Measurements from ENCODE around the gene KCNQ1. TPM values are rescaled to one million over a fixed set of nuclear protein-coding genes. Genes with fewer than 3 reads are reported as not detected.

KCNQ1 gene
- polyA plus RNA-seq, 4 donors = 18.4 to 54.4 (median 21.3) TPM

DNA sequence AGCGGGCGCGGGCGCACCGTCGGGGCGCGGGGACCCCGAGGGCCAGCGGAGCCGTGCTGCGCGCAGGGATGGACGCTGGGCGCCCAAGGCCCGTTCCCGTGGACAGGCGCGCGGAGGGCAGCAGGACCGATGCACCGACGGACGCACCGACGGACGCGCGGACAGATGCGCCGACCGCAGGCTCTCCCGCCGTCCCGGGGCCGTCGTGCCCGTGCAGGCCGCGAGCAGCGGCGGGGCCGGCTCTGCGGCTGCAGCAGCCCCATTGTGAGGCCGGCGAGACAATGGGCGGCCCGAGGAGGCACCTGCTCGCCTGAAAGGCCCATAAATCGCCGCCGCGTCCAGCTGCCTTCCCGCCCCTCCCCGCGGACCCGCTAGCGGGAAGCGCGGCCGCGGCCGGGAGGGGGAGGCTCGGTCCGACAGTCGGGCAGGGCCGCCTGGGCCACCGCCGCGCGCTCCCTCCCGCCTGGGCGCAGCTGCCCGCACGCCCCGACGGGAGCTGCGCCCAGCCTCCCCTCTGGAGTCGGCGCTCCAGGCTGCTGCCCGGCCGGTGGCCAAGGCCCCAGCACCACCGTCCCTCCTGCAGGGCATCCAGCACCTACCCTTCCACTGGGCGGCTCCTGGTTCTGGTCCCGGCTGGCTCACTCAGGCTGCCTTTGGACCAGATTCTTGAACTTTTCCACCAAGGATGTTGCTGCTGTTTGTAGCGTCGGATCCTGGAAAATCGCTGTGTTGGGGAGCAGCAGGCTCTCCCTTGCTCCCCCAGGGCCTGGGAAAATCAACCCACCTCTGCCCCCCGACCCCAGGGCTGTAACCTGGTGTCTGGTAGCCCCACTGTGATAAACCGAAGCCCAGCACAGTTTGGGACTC lies 425.0 kb downstream of the KCNQ1 start:
- peak in 1 of 2 donors; percentile 22 for DNase-seq
- peaks cover 13 to 43% (median 21%) of the 10 kb centered on the region in 3 donors for H3K27me3 ChIP-seq (ENCODE audit: control insufficient read depth in 3 of 3, insufficient read depth in 3 of 3, low read length in 3 of 3)
- peaks cover 0 to 24% of the 10 kb centered on the region in 2 donors for H3K9me3 ChIP-seq (ENCODE audit: control insufficient read depth in 2 of 2, insufficient read depth in 1 of 2, low read depth in 1 of 2, low read length in 1 of 2)
- H3K36me3 ChIP-seq (ENCODE audit: control insufficient read depth in 3 of 3, insufficient read depth in 2 of 3, low read depth in 1 of 3, low read length in 3 of 3) = no peaks in the 10 kb centered on the region
- FAIRE-seq = no peak
- peaks cover 0 to 5% (median 0%) of the 10 kb centered on the region in 3 donors for H3K4me1 ChIP-seq (ENCODE audit: control insufficient read depth in 3 of 3, insufficient read depth in 2 of 3, low read depth in 1 of 3, low read length in 2 of 3)
- H3K27ac ChIP-seq (ENCODE audit: low read depth in 1 of 3, low read length in 2 of 3) = no peak overlapping the region
- no peak overlapping the region for H3K4me3 ChIP-seq (ENCODE audit: low read depth in 1 of 3, low read length in 3 of 3)
- 22 to 39% (median 35%) methylated on average over 44 to 90 of the region's 90 CpGs for WGBS, 3 donors

DNA sequence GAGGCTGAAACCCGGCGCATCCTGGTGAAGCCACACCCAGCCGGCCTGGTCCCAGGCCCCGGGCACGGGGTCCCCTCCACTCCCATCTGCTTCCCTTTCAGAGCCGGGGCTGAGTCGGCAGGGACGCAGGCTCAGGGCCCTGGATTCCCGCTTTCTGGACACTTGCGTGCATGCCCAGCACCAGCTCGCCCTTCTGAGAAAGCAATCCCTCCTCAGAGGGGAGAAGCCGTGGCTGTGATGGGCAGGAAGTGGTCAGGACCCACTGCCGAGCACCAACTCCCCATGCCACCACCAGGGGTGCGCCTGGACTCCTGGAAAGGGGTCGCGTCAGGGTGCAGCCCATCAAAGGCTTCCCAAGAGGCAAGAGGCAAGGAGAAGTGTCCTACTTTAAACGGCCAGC lies 425.7 kb downstream of the KCNQ1 start:
- DNase-seq (no peak), FAIRE-seq (no peak)
- Histone ChIP-seq H3K4me1 (ENCODE audit: control insufficient read depth in 3 of 3, insufficient read depth in 2 of 3, low read depth in 1 of 3, low read length in 2 of 3) (peaks cover 0 to 5% (median 0%) of the 10 kb centered on the region in 3 donors), H3K4me3 (ENCODE audit: low read depth in 1 of 3, low read length in 3 of 3) (no peak overlapping the region), H3K27ac (ENCODE audit: low read depth in 1 of 3, low read length in 2 of 3) (no peak overlapping the region), H3K9me3 (ENCODE audit: control insufficient read depth in 2 of 2, insufficient read depth in 1 of 2, low read depth in 1 of 2, low read length in 1 of 2) (peaks cover 0 to 30% of the 10 kb centered on the region in 2 donors), H3K36me3 (ENCODE audit: control insufficient read depth in 3 of 3, insufficient read depth in 2 of 3, low read depth in 1 of 3, low read length in 3 of 3) (no peaks in the 10 kb centered on the region), H3K27me3 (ENCODE audit: control insufficient read depth in 3 of 3, insufficient read depth in 3 of 3, low read length in 3 of 3) (peaks cover 13 to 43% (median 21%) of the 10 kb centered on the region in 3 donors)
- WGBS, 3 donors = 63 to 73% (median 65%) methylated on average over 16 to 17 of the region's 17 CpGs

DNA sequence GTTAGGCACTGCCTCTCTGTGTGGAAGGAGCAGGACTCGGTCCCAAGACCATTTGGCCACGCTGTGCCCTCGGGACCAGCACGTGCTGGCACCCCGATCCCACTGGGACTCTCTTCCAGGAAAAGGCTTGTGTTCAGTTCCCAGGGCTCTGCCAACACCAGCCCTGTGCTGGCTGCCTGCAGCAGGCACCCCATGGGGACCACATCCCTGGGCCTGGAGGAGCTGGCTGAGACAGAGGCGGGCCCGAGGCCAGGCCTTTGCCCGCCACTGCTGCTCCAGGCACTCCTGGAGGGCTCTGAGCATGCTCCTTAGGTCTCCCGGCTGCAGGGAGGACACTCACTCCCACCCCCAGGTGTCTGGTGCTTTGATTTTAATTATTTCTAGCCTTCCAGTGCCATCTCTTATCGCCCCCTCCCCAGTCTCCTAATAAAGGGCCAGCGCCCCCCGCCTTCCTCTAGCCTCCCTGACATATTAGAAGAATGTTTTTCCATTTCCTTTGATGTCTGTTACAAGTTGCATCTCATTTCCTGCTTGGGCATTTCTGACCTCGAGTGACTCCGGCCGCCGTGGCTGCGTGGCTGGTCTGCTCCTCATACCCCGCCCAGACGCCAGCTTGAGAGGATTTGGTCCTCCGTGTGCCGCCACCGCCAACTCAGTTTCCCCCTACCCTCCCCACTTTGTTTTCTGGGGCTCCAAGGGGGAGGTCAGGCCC lies 426.3 kb downstream of the KCNQ1 start:
- H3K36me3 ChIP-seq (ENCODE audit: control insufficient read depth in 3 of 3, insufficient read depth in 2 of 3, low read depth in 1 of 3, low read length in 3 of 3) = no peaks in the 10 kb centered on the region
- H3K4me3 ChIP-seq (ENCODE audit: low read depth in 1 of 3, low read length in 3 of 3) = no peak overlapping the region
- H3K27ac ChIP-seq (ENCODE audit: low read depth in 1 of 3, low read length in 2 of 3) = no peak overlapping the region
- peaks cover 13 to 43% (median 21%) of the 10 kb centered on the region in 3 donors for H3K27me3 ChIP-seq (ENCODE audit: control insufficient read depth in 3 of 3, insufficient read depth in 3 of 3, low read length in 3 of 3)
- DNase-seq (no peak), FAIRE-seq (no peak)
- peaks cover 0 to 31% of the 10 kb centered on the region in 2 donors for H3K9me3 ChIP-seq (ENCODE audit: control insufficient read depth in 2 of 2, insufficient read depth in 1 of 2, low read depth in 1 of 2, low read length in 1 of 2)
- 63 to 65% (median 64%) methylated on average over 21 to 22 of the region's 22 CpGs for WGBS, 3 donors
- peaks cover 0 to 5% (median 0%) of the 10 kb centered on the region in 3 donors for H3K4me1 ChIP-seq (ENCODE audit: control insufficient read depth in 3 of 3, insufficient read depth in 2 of 3, low read depth in 1 of 3, low read length in 2 of 3)

DNA sequence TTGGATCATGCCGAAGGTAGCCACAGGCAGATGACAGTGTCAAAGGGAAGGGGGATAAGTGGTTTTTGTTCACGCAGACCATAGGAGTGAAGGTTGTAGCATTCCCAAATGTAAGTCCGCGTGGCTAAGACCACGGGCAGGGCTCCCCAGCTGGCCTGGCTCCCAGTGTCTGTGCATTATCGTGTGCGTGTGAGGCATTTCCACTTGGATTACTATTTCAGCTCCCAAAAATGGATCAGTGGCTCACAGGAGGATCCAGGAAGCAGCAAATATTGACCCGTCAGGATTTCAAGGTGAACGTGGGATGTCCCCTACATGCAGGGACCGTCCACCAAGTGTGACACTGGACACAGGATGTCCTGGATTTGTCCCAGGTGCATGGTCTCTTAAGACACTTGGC lies 430.2 kb downstream of the KCNQ1 start:
- peaks cover 0 to 29% of the 10 kb centered on the region in 2 donors for H3K9me3 ChIP-seq (ENCODE audit: control insufficient read depth in 2 of 2, insufficient read depth in 1 of 2, low read depth in 1 of 2, low read length in 1 of 2)
- no peaks in the 10 kb centered on the region for H3K4me1 ChIP-seq (ENCODE audit: control insufficient read depth in 3 of 3, insufficient read depth in 2 of 3, low read depth in 1 of 3, low read length in 2 of 3)
- H3K4me3 ChIP-seq (ENCODE audit: low read depth in 1 of 3, low read length in 3 of 3) = no peak overlapping the region
- H3K36me3 ChIP-seq (ENCODE audit: control insufficient read depth in 3 of 3, insufficient read depth in 2 of 3, low read depth in 1 of 3, low read length in 3 of 3) = peaks cover 0 to 7% (median 0%) of the 10 kb centered on the region in 3 donors
- FAIRE-seq (no peak), DNase-seq (no peak)
- no peak overlapping the region for H3K27ac ChIP-seq (ENCODE audit: low read depth in 1 of 3, low read length in 2 of 3)
- peaks cover 4 to 18% (median 5%) of the 10 kb centered on the region in 3 donors for H3K27me3 ChIP-seq (ENCODE audit: control insufficient read depth in 3 of 3, insufficient read depth in 3 of 3, low read length in 3 of 3)
- 92 to 94% (median 93%) methylated on average over 10 of the region's 10 CpGs for WGBS, 3 donors

DNA sequence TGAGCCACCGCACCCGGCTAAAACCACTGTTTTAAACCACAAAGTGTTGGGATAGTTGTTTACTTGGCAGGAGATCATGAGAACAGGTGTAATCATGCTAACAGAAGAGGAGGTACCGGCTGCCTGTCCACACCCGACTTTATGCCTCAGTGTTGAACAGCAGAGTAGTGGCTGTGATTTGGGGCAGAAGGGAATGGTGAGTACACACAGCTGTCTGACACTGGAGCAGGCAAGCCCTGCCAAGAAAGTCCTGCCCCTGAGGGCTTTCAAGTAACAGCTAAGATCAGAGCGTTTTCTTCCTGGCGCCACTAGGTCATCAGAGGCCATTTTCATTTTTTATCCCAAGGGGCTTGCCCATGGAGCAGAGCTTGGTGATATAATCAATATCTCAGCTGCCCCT lies 432.7 kb downstream of the KCNQ1 start:
- DNase-seq (no peak), FAIRE-seq (no peak)
- Histone ChIP-seq H3K9me3 (ENCODE audit: control insufficient read depth in 2 of 2, insufficient read depth in 1 of 2, low read depth in 1 of 2, low read length in 1 of 2) (peaks cover 0 to 29% of the 10 kb centered on the region in 2 donors), H3K27me3 (ENCODE audit: control insufficient read depth in 3 of 3, insufficient read depth in 3 of 3, low read length in 3 of 3) (no peaks in the 10 kb centered on the region), H3K27ac (ENCODE audit: low read depth in 1 of 3, low read length in 2 of 3) (no peak overlapping the region), H3K4me3 (ENCODE audit: low read depth in 1 of 3, low read length in 3 of 3) (no peak overlapping the region), H3K36me3 (ENCODE audit: control insufficient read depth in 3 of 3, insufficient read depth in 2 of 3, low read depth in 1 of 3, low read length in 3 of 3) (peaks cover 0 to 24% (median 0%) of the 10 kb centered on the region in 3 donors), H3K4me1 (ENCODE audit: control insufficient read depth in 3 of 3, insufficient read depth in 2 of 3, low read depth in 1 of 3, low read length in 2 of 3) (peaks cover 0 to 4% (median 0%) of the 10 kb centered on the region in 3 donors)
- WGBS, 3 donors = 49 to 74% (median 63%) methylated on average over 6 of the region's 6 CpGs

DNA sequence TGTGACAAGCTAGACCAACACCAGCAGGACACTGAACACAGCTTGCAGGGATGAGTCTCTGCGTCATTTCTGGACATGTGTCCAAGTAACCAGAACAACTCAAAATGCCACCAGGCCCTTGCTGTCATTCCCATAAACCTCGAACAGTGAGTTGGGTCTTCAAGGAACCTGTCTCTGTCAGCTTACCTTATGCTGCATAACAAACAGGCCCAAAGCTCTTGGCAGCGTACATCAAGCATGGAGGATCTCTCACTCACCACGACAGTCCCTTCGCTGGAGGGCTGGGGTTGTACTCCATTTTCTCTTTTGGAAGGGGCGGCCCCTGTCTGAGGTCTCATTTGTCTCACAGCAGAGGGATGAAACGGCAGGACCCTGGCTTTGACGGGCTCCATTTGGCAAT lies 434.0 kb downstream of the KCNQ1 start:
- DNase-seq (no peak), FAIRE-seq (no peak)
- no peak overlapping the region for H3K27ac ChIP-seq (ENCODE audit: low read depth in 1 of 3, low read length in 2 of 3)

DNA sequence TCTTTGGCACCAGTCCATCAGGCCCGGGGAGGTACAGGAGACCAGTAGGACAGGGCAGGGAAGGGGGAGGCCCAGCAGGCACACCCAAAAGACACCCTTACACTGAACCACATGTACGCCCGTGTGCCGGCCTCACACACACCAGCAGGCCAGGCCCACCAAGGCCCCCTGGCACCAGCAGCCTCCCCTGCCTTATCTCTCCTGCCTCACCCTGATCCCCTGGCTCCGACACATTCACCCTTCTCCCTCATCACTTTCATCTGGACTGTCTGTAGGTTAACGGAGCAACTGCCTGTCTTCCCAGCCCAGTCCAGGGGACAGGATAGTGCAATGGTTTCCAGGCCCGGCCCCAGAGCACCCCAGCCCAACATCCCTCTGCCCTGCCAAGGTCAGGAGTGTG lies 435.8 kb downstream of the KCNQ1 start:
- Histone ChIP-seq H3K4me1 (ENCODE audit: control insufficient read depth in 3 of 3, insufficient read depth in 2 of 3, low read depth in 1 of 3, low read length in 2 of 3) (peaks cover 0 to 10% (median 0%) of the 10 kb centered on the region in 3 donors), H3K27ac (ENCODE audit: low read depth in 1 of 3, low read length in 2 of 3) (no peak overlapping the region), H3K36me3 (ENCODE audit: control insufficient read depth in 3 of 3, insufficient read depth in 2 of 3, low read depth in 1 of 3, low read length in 3 of 3) (peaks cover 0 to 37% (median 0%) of the 10 kb centered on the region in 3 donors), H3K9me3 (ENCODE audit: control insufficient read depth in 2 of 2, insufficient read depth in 1 of 2, low read depth in 1 of 2, low read length in 1 of 2) (peaks cover 0 to 12% of the 10 kb centered on the region in 2 donors), H3K4me3 (ENCODE audit: low read depth in 1 of 3, low read length in 3 of 3) (no peak overlapping the region), H3K27me3 (ENCODE audit: control insufficient read depth in 3 of 3, insufficient read depth in 3 of 3, low read length in 3 of 3) (peaks cover 0 to 2% (median 0%) of the 10 kb centered on the region in 3 donors)
- FAIRE-seq = no peak
- DNase-seq = no peak
- 74 to 86% (median 80%) methylated on average over 7 of the region's 7 CpGs for WGBS, 3 donors

More for the DNA sequence above, 434.0 kb downstream of the KCNQ1 start:
- H3K4me3 ChIP-seq (ENCODE audit: low read depth in 1 of 3, low read length in 3 of 3) = no peak overlapping the region
- H3K4me1 ChIP-seq (ENCODE audit: control insufficient read depth in 3 of 3, insufficient read depth in 2 of 3, low read depth in 1 of 3, low read length in 2 of 3) = peaks cover 0 to 10% (median 0%) of the 10 kb centered on the region in 3 donors
- 90 to 95% (median 93%) methylated on average over 8 of the region's 8 CpGs for WGBS, 3 donors
- peaks cover 0 to 29% of the 10 kb centered on the region in 2 donors for H3K9me3 ChIP-seq (ENCODE audit: control insufficient read depth in 2 of 2, insufficient read depth in 1 of 2, low read depth in 1 of 2, low read length in 1 of 2)
- H3K27me3 ChIP-seq (ENCODE audit: control insufficient read depth in 3 of 3, insufficient read depth in 3 of 3, low read length in 3 of 3) = peaks cover 0 to 2% (median 0%) of the 10 kb centered on the region in 3 donors
- peaks cover 0 to 36% (median 0%) of the 10 kb centered on the region in 3 donors for H3K36me3 ChIP-seq (ENCODE audit: control insufficient read depth in 3 of 3, insufficient read depth in 2 of 3, low read depth in 1 of 3, low read length in 3 of 3)

Data from small intestine (tissue), 7 donors.